ENCODE measurements around the gene PFDN1.
A peak's percentile ranks its signal among the peaks of the same experiment; 100 is the strongest.

The PFDN1 gene

GRCh38 chr5:140258016-140258415, 44.9 kb downstream of the PFDN1 start:
- Histone ChIP-seq H3K27ac (ENCODE audit: low read depth, low read length, poor library complexity, severe bottlenecking) (no peak overlapping the region), H3K4me1 (ENCODE audit: insufficient read depth, low read length, severe bottlenecking) (peaks cover 34% of the 10 kb centered on the region), H4K20me1 (ENCODE audit: insufficient read depth, low read length) (no peaks in the 10 kb centered on the region), H3F3A (ENCODE audit: insufficient read depth, low read length) (peaks cover 3% of the 10 kb centered on the region; the same call in 1 of the 2 replicates), H3K9ac (ENCODE audit: low read length) (no peak overlapping the region), H3K4me2 (ENCODE audit: low read length) (no peak overlapping the region), H3K9me2 (ENCODE audit: low read depth, low read length) (no peaks in the 10 kb centered on the region), H2AFZ (ENCODE audit: low read length) (no peak overlapping the region), H3K36me3 (ENCODE audit: insufficient read depth, low read length) (peaks cover 41% of the 10 kb centered on the region), H3K27me3 (ENCODE audit: insufficient read depth, low read length) (no peaks in the 10 kb centered on the region), H3K79me2 (ENCODE audit: insufficient read depth, low read length) (0 out of 2 replicates have a peak, but pooled peaks cover 4% of the 10 kb centered on the region), H3K4me3 (ENCODE audit: low read depth, low read length, poor library complexity, severe bottlenecking) (no peak overlapping the region), H3K9me3 (ENCODE audit: low read length) (no peaks in the 10 kb centered on the region)
- TF ChIP-seq, protein P1, sequence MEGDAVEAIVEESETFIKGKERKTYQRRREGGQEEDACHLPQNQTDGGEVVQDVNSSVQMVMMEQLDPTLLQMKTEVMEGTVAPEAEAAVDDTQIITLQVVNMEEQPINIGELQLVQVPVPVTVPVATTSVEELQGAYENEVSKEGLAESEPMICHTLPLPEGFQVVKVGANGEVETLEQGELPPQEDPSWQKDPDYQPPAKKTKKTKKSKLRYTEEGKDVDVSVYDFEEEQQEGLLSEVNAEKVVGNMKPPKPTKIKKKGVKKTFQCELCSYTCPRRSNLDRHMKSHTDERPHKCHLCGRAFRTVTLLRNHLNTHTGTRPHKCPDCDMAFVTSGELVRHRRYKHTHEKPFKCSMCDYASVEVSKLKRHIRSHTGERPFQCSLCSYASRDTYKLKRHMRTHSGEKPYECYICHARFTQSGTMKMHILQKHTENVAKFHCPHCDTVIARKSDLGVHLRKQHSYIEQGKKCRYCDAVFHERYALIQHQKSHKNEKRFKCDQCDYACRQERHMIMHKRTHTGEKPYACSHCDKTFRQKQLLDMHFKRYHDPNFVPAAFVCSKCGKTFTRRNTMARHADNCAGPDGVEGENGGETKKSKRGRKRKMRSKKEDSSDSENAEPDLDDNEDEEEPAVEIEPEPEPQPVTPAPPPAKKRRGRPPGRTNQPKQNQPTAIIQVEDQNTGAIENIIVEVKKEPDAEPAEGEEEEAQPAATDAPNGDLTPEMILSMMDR (IDR thresholded peaks at IDR 0.05; ENCODE audit: low read length) = no peak
- TF ChIP-seq EZH2 (IDR thresholded peaks at IDR 0.05; ENCODE audit: borderline replicate concordance, low read length) = no peak

GRCh38 chr5:140256726-140257125, 46.2 kb downstream of the PFDN1 start:
- Histone ChIP-seq H3K27me3 (ENCODE audit: insufficient read depth, low read length) (no peaks in the 10 kb centered on the region), H3K79me2 (ENCODE audit: insufficient read depth, low read length) (no peaks in the 10 kb centered on the region), H3K9ac (ENCODE audit: low read length) (no peak overlapping the region), H3K9me2 (ENCODE audit: low read depth, low read length) (no peaks in the 10 kb centered on the region), H3F3A (ENCODE audit: insufficient read depth, low read length) (peaks cover 3% of the 10 kb centered on the region; the same call in 1 of the 2 replicates), H3K27ac (ENCODE audit: low read depth, low read length, poor library complexity, severe bottlenecking) (no peak overlapping the region), H2AFZ (ENCODE audit: low read length) (no peak overlapping the region), H3K4me3 (ENCODE audit: low read depth, low read length, poor library complexity, severe bottlenecking) (no peak overlapping the region), H4K20me1 (ENCODE audit: insufficient read depth, low read length) (no peaks in the 10 kb centered on the region), H3K4me2 (ENCODE audit: low read length) (no peak overlapping the region), H3K36me3 (ENCODE audit: insufficient read depth, low read length) (peaks cover 29% of the 10 kb centered on the region), H3K4me1 (ENCODE audit: insufficient read depth, low read length, severe bottlenecking) (peaks cover 42% of the 10 kb centered on the region), H3K9me3 (ENCODE audit: low read length) (no peaks in the 10 kb centered on the region)
- TF ChIP-seq EZH2 (IDR thresholded peaks at IDR 0.05; ENCODE audit: borderline replicate concordance, low read length) = no peak
- TF ChIP-seq, protein P1 (IDR thresholded peaks at IDR 0.05; ENCODE audit: low read length) = no peak

DNA sequence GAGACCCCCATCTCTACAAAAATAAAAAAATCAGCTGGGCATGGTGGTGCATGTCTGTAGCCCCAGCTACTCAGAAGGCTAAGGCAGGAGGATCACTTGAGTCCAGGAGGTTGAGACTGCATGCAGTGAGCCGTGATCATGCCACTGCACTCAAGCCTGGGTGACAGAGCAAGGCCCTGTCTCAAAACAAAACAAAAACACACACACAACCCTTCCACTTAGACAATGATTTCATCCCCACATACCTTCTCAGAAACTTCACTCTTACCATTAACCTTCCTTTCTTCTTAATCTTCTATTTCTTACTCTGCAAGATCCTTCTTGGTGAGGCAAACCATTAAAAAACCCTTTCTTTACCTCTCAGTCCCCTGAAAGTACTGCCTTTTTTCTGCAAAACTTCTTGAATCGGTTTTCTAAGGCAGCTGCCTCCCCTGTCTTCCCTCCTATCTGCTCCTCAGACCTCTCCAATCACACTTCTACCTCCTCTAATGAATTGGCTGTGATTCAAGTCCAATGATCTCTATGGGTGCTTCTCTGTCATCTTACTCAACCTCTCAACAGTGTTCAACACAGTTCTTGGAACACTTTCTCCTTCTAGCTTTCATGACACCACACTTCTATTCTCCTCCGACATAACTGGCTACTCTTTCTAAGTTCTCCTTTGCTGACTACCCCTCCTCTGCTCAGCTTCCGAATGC, 47.3 kb downstream of the PFDN1 start:
- Histone ChIP-seq H3K79me2 (ENCODE audit: insufficient read depth, low read length) (no peaks in the 10 kb centered on the region), H3K4me1 (ENCODE audit: insufficient read depth, low read length, severe bottlenecking) (peaks cover 49% of the 10 kb centered on the region), H3K4me3 (ENCODE audit: low read depth, low read length, poor library complexity, severe bottlenecking) (no peak overlapping the region), H4K20me1 (ENCODE audit: insufficient read depth, low read length) (no peaks in the 10 kb centered on the region), H3K36me3 (ENCODE audit: insufficient read depth, low read length) (peaks cover 25% of the 10 kb centered on the region), H3K9ac (ENCODE audit: low read length) (no peak overlapping the region), H3K4me2 (ENCODE audit: low read length) (no peak overlapping the region), H2AFZ (ENCODE audit: low read length) (no peak overlapping the region), H3F3A (ENCODE audit: insufficient read depth, low read length) (peaks cover 3% of the 10 kb centered on the region; the same call in 1 of the 2 replicates), H3K9me2 (ENCODE audit: low read depth, low read length) (no peaks in the 10 kb centered on the region), H3K9me3 (ENCODE audit: low read length) (no peaks in the 10 kb centered on the region), H3K27ac (ENCODE audit: low read depth, low read length, poor library complexity, severe bottlenecking) (peak overlapping the region; percentile 42), H3K27me3 (ENCODE audit: insufficient read depth, low read length) (no peaks in the 10 kb centered on the region)
- TF ChIP-seq, protein P1 (IDR thresholded peaks at IDR 0.05; ENCODE audit: low read length) = no peak
- no peak for TF ChIP-seq EZH2 (IDR thresholded peaks at IDR 0.05; ENCODE audit: borderline replicate concordance, low read length)
